T-cell (primary cell): ENCODE measurements around the gene SCFD2. TPM values are rescaled to one million over a fixed set of nuclear protein-coding genes. Genes with fewer than 3 reads are reported as not detected.

Experiments
- ATAC-seq, 4 experiments: fragments of 200-7000 bp in 3 of 4; fragments of 150-1000 bp in 1 of 4; cut with Tn5 transposase; replicated peaks in 1 of 4; 1 replicate in 3 of 4; 2 replicates in 1 of 4; pipeline ENCODE4 v1.10.0; 2021; ENCODE audit warnings: moderate library complexity in 3 of 4, mild to moderate bottlenecking in 2 of 4, moderate number of reproducible peaks in 1 of 4
- CTCF ChIA-PET, 2 donors: fragments of 300-600 bp; sonication (Branson Sonifier 250); formaldehyde crosslinking; loops; one replicate each; lab custom pipeline; 2022; ENCODE audit warnings: antibody characterized with exemption in 2 of 2; lab: Charles Lee
- POLR2A ChIA-PET, 2 donors: fragments of 300-600 bp; sonication (Branson Sonifier 250); formaldehyde crosslinking; loops; one replicate each; lab custom pipeline; 2022; ENCODE audit warnings: antibody characterized with exemption in 2 of 2; lab: Charles Lee
- DNase-seq, 35 experiments: peaks; one replicate each; pipeline versions ENCODE4 v3.0.0 to v3.0.0-alpha.2; 2013 to 2023
- H3K27ac ChIP-seq: one replicate; pipeline ENCODE4 v1.5.1; 2013; ENCODE audit warnings: low read length
- H3K27me3 ChIP-seq, 2 experiments: replicated peaks in 1 of 2; 1 replicate in 1 of 2; 2 replicates in 1 of 2; pipeline versions ENCODE4 v1.6.1 to v1.7.0; 2013; ENCODE audit warnings: low read length in 1 of 2, mixed read lengths in 1 of 2; ENCODE audit not compliant: control insufficient read depth in 2 of 2, insufficient read depth in 2 of 2; ENCODE audit errors: extremely low read depth in 1 of 2
- H3K36me3 ChIP-seq, 2 donors: 1 replicate in 1 of 2; 2 replicates in 1 of 2; pipeline versions ENCODE4 v1.6.1 to v1.7.0; 2013; ENCODE audit warnings: low read length in 1 of 2; ENCODE audit not compliant: control insufficient read depth in 2 of 2, insufficient read depth in 1 of 2; ENCODE audit errors: extremely low read depth in 1 of 2
- H3K4me1 ChIP-seq, 2 experiments: 1 replicate in 1 of 2; 2 replicates in 1 of 2; pipeline versions ENCODE4 v1.6.1 to v1.7.0; 2013; ENCODE audit warnings: low read length in 2 of 2, mixed read lengths in 1 of 2; ENCODE audit not compliant: insufficient read depth in 2 of 2, control insufficient read depth in 1 of 2; ENCODE audit errors: extremely low read depth in 1 of 2
- H3K4me3 ChIP-seq, 2 donors: 1 replicate in 1 of 2; 2 replicates in 1 of 2; pipeline versions ENCODE4 v1.5.1 to v1.7.0; 2013; ENCODE audit warnings: mild to moderate bottlenecking in 2 of 2, low read length in 1 of 2, moderate library complexity in 1 of 2; ENCODE audit not compliant: control insufficient read depth in 1 of 2; ENCODE audit errors: extremely low read depth in 1 of 2
- H3K9me3 ChIP-seq: 2 replicates; pipeline ENCODE4 v1.7.0; 2013
- H3K27ac Mint-ChIP-seq, 2 donors: one replicate each; pipeline ENCODE4 v1.8.0; 2020 to 2021; ENCODE audit warnings: mild to moderate bottlenecking in 2 of 2, mixed read lengths in 2 of 2
- H3K27me3 Mint-ChIP-seq, 2 donors: one replicate each; pipeline ENCODE4 v1.8.0; 2021 to 2022; ENCODE audit warnings: mixed read lengths in 2 of 2
- H3K36me3 Mint-ChIP-seq: one replicate; pipeline ENCODE4 v1.8.0; 2021; ENCODE audit warnings: mixed read lengths
- H3K4me1 Mint-ChIP-seq, 3 donors: one replicate each; pipeline ENCODE4 v1.8.0; 2020 to 2022; ENCODE audit warnings: mixed read lengths in 3 of 3, mild to moderate bottlenecking in 1 of 3
- H3K4me3 Mint-ChIP-seq, 3 donors: one replicate each; pipeline ENCODE4 v1.8.0; 2020 to 2022; ENCODE audit warnings: mild to moderate bottlenecking in 3 of 3, mixed read lengths in 3 of 3, moderate library complexity in 3 of 3
- H3K9me3 Mint-ChIP-seq, 3 donors: one replicate each; pipeline ENCODE4 v1.8.0; 2020 to 2022; ENCODE audit warnings: mixed read lengths in 3 of 3
- WGBS: methylation state at CpG from one replicate; pipeline ENCODE4 v1.1.5; 2013; ENCODE audit warnings: missing lambda C conversion rate; ENCODE audit not compliant: insufficient coverage; 5-methylcytosine and 5-hydroxymethylcytosine counted together
- total RNA-seq, 35 experiments: library from RNA in 6 of 35; stranded (reverse) in 6 of 35; fragments of 120-200 nt in 1 of 35; gene quantifications; one replicate each; pipeline versions ENCODE4 v1.2.1 to v1.2.4 and lab custom pipeline; 2013 to 2026

Gene SCFD2
- total RNA-seq, 5 donors from 2014 or later (not counting 1 experiment from before 2014, with no cell fraction given), result 19.0 to 28.9 (median 21.8) TPM

DNA sequence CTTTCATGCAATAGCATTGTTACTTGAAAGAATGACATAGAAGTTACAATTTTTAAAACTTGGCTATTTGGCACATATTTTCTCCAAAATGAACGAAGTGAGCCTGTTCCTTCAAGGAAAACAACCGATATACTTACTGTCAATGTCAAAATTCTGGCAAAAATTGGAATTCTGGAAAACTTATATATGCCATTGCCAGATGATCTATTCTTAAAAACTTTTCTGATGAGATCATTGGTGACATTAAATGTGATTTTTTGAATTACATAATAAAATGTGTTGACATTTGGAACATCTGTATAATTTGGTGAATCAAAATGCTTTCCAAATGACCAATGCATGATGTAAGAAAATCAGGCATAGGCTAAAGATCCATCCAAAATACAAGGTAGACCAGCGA is 209.0 kb downstream of the SCFD2 start:
- Histone ChIP-seq H3K9me3 (no peaks in the 10 kb centered on the region), H3K36me3 (peaks cover 0 to 3% of the 10 kb centered on the region in 2 donors), H3K27ac (no peak overlapping the region), H3K27me3 (no peaks in the 10 kb centered on the region), H3K4me3 (no peak overlapping the region), H3K4me1 (no peaks in the 10 kb centered on the region)
- ChIA-PET POLR2A (no interaction called here), CTCF (interaction anchor here in 1 of 2 donors (0.8 kb wide), 1 partner anchor 14 kb away, joined by 3 read pairs; no protein-coding TSS in a partner anchor)
- Mint-ChIP-seq H3K27ac (no peak overlapping the region), H3K4me3 (no peak overlapping the region), H3K4me1 (peaks cover 0 to 5% (median 2%) of the 10 kb centered on the region in 3 donors), H3K27me3 (no peaks in the 10 kb centered on the region), H3K36me3 (peaks cover 56% of the 10 kb centered on the region), H3K9me3 (peaks cover 6 to 7% (median 7%) of the 10 kb centered on the region in 3 donors)
- DNase-seq (no peak), ATAC-seq (no peak)
- WGBS, result 100% methylated on average over 2 of the region's 3 CpGs

DNA sequence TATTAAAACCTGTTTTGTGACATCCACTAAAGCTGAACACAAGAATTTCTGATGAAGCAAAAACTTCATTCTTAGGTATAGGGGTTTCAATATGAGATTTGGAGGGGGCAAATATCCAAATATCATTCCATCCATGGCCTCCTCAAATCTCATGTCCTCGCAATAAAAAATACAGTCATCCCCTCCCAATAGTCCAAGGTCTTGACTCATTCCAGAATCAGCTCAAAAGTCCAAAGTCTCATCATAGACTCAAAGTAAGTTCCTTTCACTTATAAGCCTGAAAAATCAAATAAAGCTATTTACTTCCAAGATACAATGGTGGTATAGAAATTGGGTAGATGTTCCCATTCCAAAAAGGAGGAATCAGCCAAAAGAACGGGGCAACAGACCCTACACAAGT is 213.4 kb downstream of the SCFD2 start:
- Mint-ChIP-seq H3K4me1 (peaks cover 2 to 6% (median 5%) of the 10 kb centered on the region in 3 donors), H3K36me3 (peaks cover 57% of the 10 kb centered on the region), H3K27me3 (no peaks in the 10 kb centered on the region), H3K9me3 (peaks cover 3 to 7% (median 6%) of the 10 kb centered on the region in 3 donors), H3K4me3 (no peak overlapping the region), H3K27ac (no peak overlapping the region)
- WGBS, result 100% methylated on average over 1 of the region's 2 CpGs
- ATAC-seq, result no peak
- peaks cover 0 to 3% of the 10 kb centered on the region in 2 donors for H3K36me3 ChIP-seq
- POLR2A ChIA-PET, result no interaction called here
- H3K27me3 ChIP-seq, result no peaks in the 10 kb centered on the region
- no peaks in the 10 kb centered on the region for H3K4me1 ChIP-seq
- CTCF ChIA-PET, result interaction anchor here (0.7 kb wide), 2 partner anchors 26 to 1565 kb away, joined by 3 read pairs; no protein-coding TSS in a partner anchor
- H3K4me3 ChIP-seq, result no peak overlapping the region
- H3K9me3 ChIP-seq, result no peaks in the 10 kb centered on the region
- DNase-seq, result no peak
- H3K27ac ChIP-seq, result no peak overlapping the region

DNA sequence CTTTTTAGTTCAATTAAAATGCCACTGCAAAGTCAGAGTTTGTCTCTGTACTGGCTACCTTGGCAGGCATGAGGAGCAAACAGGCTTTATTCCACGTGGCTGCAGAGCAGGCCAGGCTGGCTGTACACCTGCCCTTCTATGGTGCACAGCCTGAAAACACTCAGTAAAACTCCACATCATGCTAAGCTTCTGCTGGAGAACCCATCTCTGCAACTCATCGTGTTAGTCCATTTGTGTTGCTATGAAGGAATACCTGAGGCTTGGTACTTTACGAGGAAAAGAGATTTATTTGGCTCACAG is 214.4 kb downstream of the SCFD2 start:
- H3K27ac ChIP-seq, result no peak overlapping the region
- H3K36me3 ChIP-seq, result peaks cover 0 to 3% of the 10 kb centered on the region in 2 donors
- CTCF ChIA-PET, result no interaction called here
- H3K27me3 ChIP-seq, result no peaks in the 10 kb centered on the region
- POLR2A ChIA-PET, result no interaction called here
- no peaks in the 10 kb centered on the region for H3K9me3 ChIP-seq
- no peak overlapping the region for H3K4me3 ChIP-seq
- peaks cover 3 to 7% (median 6%) of the 10 kb centered on the region in 3 donors for H3K9me3 Mint-ChIP-seq
- DNase-seq, result no peak
- H3K4me1 ChIP-seq, result no peaks in the 10 kb centered on the region
- H3K4me1 Mint-ChIP-seq, result peaks cover 2 to 6% (median 5%) of the 10 kb centered on the region in 3 donors
- WGBS, result 92% methylated on average over 2 of the region's 3 CpGs
- no peak overlapping the region for H3K27ac Mint-ChIP-seq
- no peaks in the 10 kb centered on the region for H3K27me3 Mint-ChIP-seq
- H3K36me3 Mint-ChIP-seq, result peaks cover 60% of the 10 kb centered on the region
- H3K4me3 Mint-ChIP-seq, result no peak overlapping the region
- no peak for ATAC-seq

- Histone ChIP-seq H3K4me1 (no peaks in the 10 kb centered on the region), H3K27ac (no peak overlapping the region), H3K36me3 (peaks cover 0 to 3% of the 10 kb centered on the region in 2 donors), H3K27me3 (no peaks in the 10 kb centered on the region), H3K4me3 (no peak overlapping the region), H3K9me3 (no peaks in the 10 kb centered on the region)
- CTCF ChIA-PET, result no interaction called here
- H3K27ac Mint-ChIP-seq, result no peak overlapping the region
- ATAC-seq, result no peak
- DNase-seq, result no peak
- no peak overlapping the region for H3K4me3 Mint-ChIP-seq
- no peaks in the 10 kb centered on the region for H3K27me3 Mint-ChIP-seq
- POLR2A ChIA-PET, result no interaction called here
- H3K4me1 Mint-ChIP-seq, result peaks cover 2 to 6% (median 5%) of the 10 kb centered on the region in 3 donors
- 100% methylated on average over 1 of the region's 4 CpGs for WGBS
- peaks cover 60% of the 10 kb centered on the region for H3K36me3 Mint-ChIP-seq
- H3K9me3 Mint-ChIP-seq, result peaks cover 3 to 7% (median 6%) of the 10 kb centered on the region in 3 donors
Measured at GRCh38 chr4:53150631-53151488, 215.0 kb downstream of the SCFD2 start.

GRCh38 chr4:53147711-53148110 is 218.2 kb downstream of the SCFD2 start:
- Histone ChIP-seq H3K36me3 (peaks cover 4 to 5% of the 10 kb centered on the region in 2 donors), H3K9me3 (no peaks in the 10 kb centered on the region), H3K27ac (no peak overlapping the region), H3K4me3 (no peak overlapping the region), H3K27me3 (no peaks in the 10 kb centered on the region), H3K4me1 (no peaks in the 10 kb centered on the region)
- no peak overlapping the region for H3K4me3 Mint-ChIP-seq
- peaks cover 2 to 6% (median 2%) of the 10 kb centered on the region in 3 donors for H3K4me1 Mint-ChIP-seq
- ChIA-PET CTCF (no interaction called here), POLR2A (interaction anchor here in 1 of 2 donors (0.6 kb wide), 1 partner anchor 296 kb away, joined by 3 read pairs; no protein-coding TSS in a partner anchor)
- peaks cover 55% of the 10 kb centered on the region for H3K36me3 Mint-ChIP-seq
- H3K27me3 Mint-ChIP-seq, result no peaks in the 10 kb centered on the region
- no peak overlapping the region for H3K27ac Mint-ChIP-seq
- DNase-seq, result no peak
- ATAC-seq, result no peak
- H3K9me3 Mint-ChIP-seq, result no peaks in the 10 kb centered on the region

DNA sequence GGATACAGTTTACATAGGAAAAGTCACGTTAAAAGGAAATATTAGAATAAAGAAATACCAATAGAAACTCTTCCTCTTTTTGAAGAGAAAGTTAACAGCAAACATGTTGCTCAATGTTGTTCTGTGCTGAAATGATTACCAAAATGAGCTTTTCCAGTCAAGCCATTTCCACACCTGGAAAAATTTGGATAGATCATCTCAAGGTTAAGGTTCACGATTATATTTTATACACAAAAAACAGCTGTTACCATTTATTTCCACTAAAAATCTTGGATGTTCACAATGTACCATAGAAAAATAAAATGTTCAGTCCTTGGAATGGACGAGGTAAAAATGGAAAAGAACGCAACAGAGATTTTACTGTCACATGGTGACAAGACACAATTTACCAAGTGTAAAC is 218.7 kb downstream of the SCFD2 start:
- ATAC-seq, result no peak
- Histone ChIP-seq H3K27me3 (no peaks in the 10 kb centered on the region), H3K4me3 (no peak overlapping the region), H3K36me3 (peaks cover 4 to 5% of the 10 kb centered on the region in 2 donors), H3K4me1 (no peaks in the 10 kb centered on the region), H3K27ac (no peak overlapping the region), H3K9me3 (no peaks in the 10 kb centered on the region)
- ChIA-PET POLR2A (interaction anchor here in 1 of 2 donors (0.6 kb wide), 1 partner anchor 295 kb away, joined by 3 read pairs; no protein-coding TSS in a partner anchor), CTCF (no interaction called here)
- H3K4me1 Mint-ChIP-seq, result peaks cover 2 to 6% (median 2%) of the 10 kb centered on the region in 3 donors
- H3K9me3 Mint-ChIP-seq, result no peaks in the 10 kb centered on the region
- H3K27ac Mint-ChIP-seq, result no peak overlapping the region
- WGBS, result no CpG with 5 or more reads among the region's 4 CpGs
- no peak for DNase-seq
- H3K36me3 Mint-ChIP-seq, result peaks cover 56% of the 10 kb centered on the region
- H3K27me3 Mint-ChIP-seq, result no peaks in the 10 kb centered on the region
- no peak overlapping the region for H3K4me3 Mint-ChIP-seq
